Mesenteric fat pad (tissue), 1 donor: Measurements from ENCODE around the gene LGMN. TPM values are rescaled to one million over a fixed set of nuclear protein-coding genes. Genes with fewer than 3 reads are reported as not detected.
"Not testable (repeated sequence)": the region's sequence is repeated elsewhere in the genome, so short reads cannot be mapped to it uniquely, and the experiment has no call there.

Experiments used
- DNase-seq: peaks from one replicate; pipeline ENCODE4 v3.0.0-alpha.2; 2020; ENCODE audit warnings: low spot score
- total RNA-seq: library from RNA; stranded (reverse); fragmentation: NEBNext Ultra II Directional; extraction: Animal tissue kit (Norgen Biotek cat#: 25700); gene quantifications from one replicate; pipeline ENCODE4 v1.2.1, GENCODE V29; 2021
- donor health status: DM: yes; HTN: yes; CAD: no.

Gene LGMN
- total RNA-seq, 1 donor from 2014 or later, result 150 TPM

- DNase-seq, result no peak
These were observed 50.0 kb downstream of the LGMN start for GRCh38 chr14:92698393-92698792.

- no peak for DNase-seq
These were observed 52.1 kb downstream of the LGMN start for GRCh38 chr14:92696366-92696765.

- DNase-seq, result no peak
These were observed 52.9 kb downstream of the LGMN start for GRCh38 chr14:92695562-92695961.

GRCh38 chr14:92694807-92695206 lies 53.6 kb downstream of the LGMN start:
- DNase-seq, result no peak

- DNase-seq, result no peak
These were observed 54.2 kb downstream of the LGMN start for GRCh38 chr14:92693998-92694795.

- DNase-seq, result no peak
These were observed 55.6 kb downstream of the LGMN start for GRCh38 chr14:92692822-92693226.

- DNase-seq, result no peak
These were observed 58.0 kb downstream of the LGMN start for GRCh38 chr14:92690171-92691011.

- no peak for DNase-seq
These were observed 59.7 kb downstream of the LGMN start for GRCh38 chr14:92688434-92689375.

GRCh38 chr14:92687681-92688433 lies 60.6 kb downstream of the LGMN start:
- no peak for DNase-seq

- DNase-seq, result peak; percentile 94
These were observed 61.5 kb downstream of the LGMN start for GRCh38 chr14:92686900-92687427.

GRCh38 chr14:92686411-92686899 lies 62.0 kb downstream of the LGMN start:
- no peak for DNase-seq

GRCh38 chr14:92685784-92686355 lies 62.6 kb downstream of the LGMN start:
- no peak for DNase-seq

GRCh38 chr14:92684801-92685560 lies 63.4 kb downstream of the LGMN start:
- DNase-seq, result no peak

- DNase-seq, result no peak
These were observed 65.4 kb downstream of the LGMN start for GRCh38 chr14:92683041-92683440.

GRCh38 chr14:92680781-92681650 lies 67.4 kb downstream of the LGMN start:
- no peak for DNase-seq

GRCh38 chr14:92680330-92680729 lies 68.1 kb downstream of the LGMN start:
- not testable (repeated sequence) for DNase-seq

- DNase-seq, result no peak
These were observed 69.2 kb downstream of the LGMN start for GRCh38 chr14:92679246-92679645.

GRCh38 chr14:92678766-92679165 lies 69.7 kb downstream of the LGMN start:
- no peak for DNase-seq
